RPMI7951 (cell line): ENCODE results near the gene SLC45A1. TPM values are rescaled to one million over a fixed set of nuclear protein-coding genes. Genes with fewer than 3 reads are reported as not detected.
"Not testable (repeated sequence)": the region's sequence is repeated elsewhere in the genome, so short reads cannot be mapped to it uniquely, and the experiment has no call there.

Experiments used
- DNase-seq: peaks from one replicate; pipeline ENCODE4 v3.0.0-alpha.2; 2012; ENCODE audit warnings: low read depth
- total RNA-seq: library from RNA; depleted of rRNA; stranded (reverse); fragments of >200 nt; shearing (Covaris generic); gene quantifications from 2 replicates; pipeline ENCODE4 v1.2.3, GENCODE V29; 2014; rRNA removed

The SLC45A1 gene
- total RNA-seq: 0.20 and 0.84 TPM in 2 replicates

GRCh38 chr1:8317647-8318381 is at the start of gene SLC45A1:
Gene SLC45A1, plus strand, starts transcription at chr1:8318114. Its CDS starts 6,216 bp downstream, at chr1:8324330.
- peak; percentile 73 for DNase-seq

- DNase-seq: no peak
Observed at GRCh38 chr1:8273036-8273435, 44.9 kb upstream of the SLC45A1 start.

DNA sequence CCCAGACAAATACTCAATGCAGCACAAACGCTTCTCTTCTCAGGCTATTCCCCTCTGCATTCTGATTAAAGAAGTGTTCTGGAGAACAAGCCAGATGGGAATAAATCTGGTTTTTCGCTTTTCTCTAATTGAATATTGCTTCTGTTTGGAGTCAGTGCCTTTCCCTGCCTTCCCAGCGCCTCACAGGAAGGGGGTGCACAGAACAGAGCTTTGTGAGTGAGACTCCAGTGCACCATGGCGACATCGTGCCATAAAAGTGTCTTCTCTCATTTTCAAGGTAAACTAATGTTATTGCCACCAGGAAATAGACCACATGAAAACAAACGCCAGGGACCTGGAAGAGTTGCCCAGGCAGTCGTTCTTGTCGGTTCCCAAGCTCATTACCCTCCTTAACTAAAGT is 43.6 kb upstream of the SLC45A1 start:
- DNase-seq: no peak

DNA sequence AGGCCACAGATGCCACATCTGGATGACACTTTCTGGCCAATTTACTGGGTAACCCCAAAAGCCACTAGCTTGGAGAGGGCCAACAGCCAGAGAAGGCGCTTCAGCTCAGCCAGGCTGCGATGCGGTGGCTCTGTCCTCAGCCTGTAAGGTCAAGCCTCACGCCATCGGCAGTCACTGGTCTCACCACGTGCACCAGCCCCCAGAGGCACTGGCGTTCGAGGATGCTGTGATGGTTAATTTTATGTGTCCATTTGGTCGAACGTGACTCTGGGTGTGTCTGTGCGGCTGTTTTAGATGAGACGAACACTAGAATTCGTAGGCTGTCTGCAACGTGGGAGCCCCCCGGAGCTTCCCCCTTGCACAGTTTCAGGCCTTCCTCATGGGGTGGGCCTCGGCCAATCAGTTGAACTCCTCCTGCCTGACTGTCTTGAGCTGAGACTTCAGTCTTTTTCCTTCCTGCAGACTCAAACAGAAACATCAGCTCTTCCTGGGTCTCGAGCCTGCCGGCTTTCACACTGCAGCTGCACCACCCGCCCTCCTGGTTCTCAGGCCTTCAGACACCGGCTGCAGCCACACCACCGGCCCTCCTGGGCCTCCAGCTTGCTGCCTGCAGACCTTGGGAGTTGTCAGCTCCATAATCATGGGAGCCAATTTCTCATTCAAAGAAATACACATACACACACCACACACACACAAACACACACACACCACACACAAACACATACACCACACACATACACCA is 41.6 kb upstream of the SLC45A1 start:
- peak; percentile 51 for DNase-seq

DNA sequence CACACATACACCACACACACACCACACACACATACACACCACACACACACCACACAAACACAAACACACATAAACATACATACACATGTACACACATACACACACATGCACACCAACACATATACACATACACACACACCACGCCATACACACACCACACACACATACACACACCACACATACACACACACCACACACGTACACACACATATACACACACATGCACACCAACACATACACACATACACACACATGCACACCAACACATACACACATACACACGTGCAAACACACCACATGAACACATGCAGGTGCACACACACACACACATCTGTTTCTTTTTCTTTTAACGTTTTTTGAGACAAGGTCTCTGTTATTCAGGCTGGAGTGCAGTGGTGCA is 41.0 kb upstream of the SLC45A1 start:
- no peak for DNase-seq

- DNase-seq: not testable (repeated sequence)
Observed at GRCh38 chr1:8278677-8279076, 39.2 kb upstream of the SLC45A1 start.

DNA sequence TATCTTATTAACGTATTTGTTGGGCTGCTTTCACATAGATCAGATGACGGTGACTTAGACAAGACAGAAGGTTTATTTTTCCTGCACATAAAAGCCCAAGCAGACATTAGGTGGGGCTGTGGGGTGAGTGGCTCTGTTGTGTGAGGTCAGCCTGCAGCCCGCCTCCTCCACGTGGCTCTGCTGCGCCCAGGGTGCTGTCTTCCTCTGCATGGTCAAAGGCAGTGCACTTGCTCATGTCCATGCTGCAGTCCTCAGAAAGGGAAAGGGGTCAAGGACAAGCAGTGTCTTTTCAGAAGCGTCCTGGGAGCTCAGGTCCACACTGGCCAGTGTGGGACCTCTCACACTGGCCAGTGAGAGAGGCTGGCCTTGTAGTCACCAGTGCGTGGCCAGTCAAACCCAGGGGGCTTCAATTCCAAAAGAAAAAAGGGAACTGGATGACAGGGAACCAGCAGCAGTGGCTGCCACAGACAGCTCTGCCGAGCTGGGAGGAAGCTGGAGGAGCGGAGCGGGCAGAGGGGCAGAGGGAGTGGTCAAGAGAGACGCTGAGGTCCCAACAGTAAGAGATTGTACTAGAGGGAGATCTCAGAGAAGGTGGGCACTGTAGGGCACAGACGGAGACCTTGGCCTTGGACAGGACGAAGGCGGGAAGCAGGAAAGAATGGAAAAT is 35.9 kb upstream of the SLC45A1 start:
- peak; percentile 54 for DNase-seq

- DNase-seq: peak; percentile 47
Observed at GRCh38 chr1:8283058-8283884, 34.6 kb upstream of the SLC45A1 start.

GRCh38 chr1:8284127-8284526 is 33.8 kb upstream of the SLC45A1 start:
- peak; percentile 47 for DNase-seq

GRCh38 chr1:8285103-8285502 is 32.8 kb upstream of the SLC45A1 start:
- no peak for DNase-seq

GRCh38 chr1:8285965-8286364 is 31.9 kb upstream of the SLC45A1 start:
- no peak for DNase-seq

DNA sequence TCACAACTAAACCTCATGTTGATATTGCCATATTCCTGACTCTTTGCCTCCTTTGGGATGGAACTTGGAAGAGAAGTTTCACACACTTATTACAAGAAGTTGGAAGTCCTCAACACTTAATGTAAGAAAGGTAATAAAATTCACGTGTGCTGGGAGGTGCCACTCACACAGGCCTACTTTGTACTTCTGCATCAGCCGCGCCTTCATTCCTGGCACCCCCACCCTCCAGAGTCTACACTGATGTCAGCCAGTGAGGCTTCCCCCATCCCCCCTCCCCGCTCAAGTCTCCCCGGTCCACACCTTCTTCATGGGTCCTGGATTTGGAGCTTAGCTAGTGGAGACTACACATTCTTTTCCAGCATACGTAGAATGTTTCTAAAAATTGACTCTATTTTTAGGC is 24.8 kb upstream of the SLC45A1 start:
- no peak for DNase-seq

- no peak for DNase-seq
Observed at GRCh38 chr1:8293641-8294169, 24.2 kb upstream of the SLC45A1 start.

DNA sequence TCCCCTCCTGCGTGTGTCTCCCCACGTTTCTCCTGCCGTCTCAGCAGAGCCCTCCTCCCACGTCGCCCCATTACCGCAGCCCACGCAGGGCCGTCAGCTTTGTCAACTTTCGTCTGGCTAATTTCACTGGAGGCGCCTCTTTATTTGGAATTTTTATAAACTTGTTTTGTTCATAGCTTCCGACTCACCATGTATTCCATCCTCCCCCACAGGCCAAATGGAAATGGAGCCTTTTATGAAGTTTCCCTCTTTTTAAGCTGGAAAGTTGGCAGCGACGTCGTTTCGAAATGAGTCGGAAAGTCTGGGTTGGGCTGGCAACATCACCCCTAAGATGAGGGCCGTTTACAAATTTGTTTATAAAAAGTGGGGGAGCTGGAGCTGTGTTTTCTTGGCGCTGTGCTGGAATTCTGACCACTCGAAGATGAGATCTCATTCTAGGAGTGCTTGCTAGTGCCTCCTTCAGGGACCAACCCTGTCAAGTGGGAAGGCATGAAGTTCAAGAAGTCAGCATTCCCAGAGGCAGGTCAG is 23.7 kb upstream of the SLC45A1 start:
- no peak for DNase-seq

GRCh38 chr1:8297245-8297644 is 20.7 kb upstream of the SLC45A1 start:
- DNase-seq: no peak

- no peak for DNase-seq
Observed at GRCh38 chr1:8299963-8300362, 18.0 kb upstream of the SLC45A1 start.

- DNase-seq: peak; percentile 83
Observed at GRCh38 chr1:8302081-8302956, 15.6 kb upstream of the SLC45A1 start.

DNA sequence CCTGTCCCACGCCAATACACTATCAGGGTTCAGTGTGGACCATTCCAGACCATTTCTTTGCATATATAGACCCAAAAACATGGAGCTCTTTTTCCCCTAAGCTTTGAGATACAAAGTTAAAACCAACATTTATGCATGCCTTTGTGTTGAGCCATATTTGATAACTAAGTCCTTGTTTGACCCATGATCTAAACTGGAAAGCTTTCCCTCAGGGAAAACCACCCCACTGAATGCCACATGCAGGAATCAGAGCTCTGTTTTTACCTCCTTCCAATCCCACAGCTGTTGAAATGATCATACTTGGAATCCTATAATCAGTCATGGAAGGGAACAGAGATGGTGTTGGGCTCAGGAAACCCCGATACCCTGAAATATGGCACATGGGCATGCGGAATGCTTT is 14.8 kb upstream of the SLC45A1 start:
- DNase-seq: peak; percentile 88

DNA sequence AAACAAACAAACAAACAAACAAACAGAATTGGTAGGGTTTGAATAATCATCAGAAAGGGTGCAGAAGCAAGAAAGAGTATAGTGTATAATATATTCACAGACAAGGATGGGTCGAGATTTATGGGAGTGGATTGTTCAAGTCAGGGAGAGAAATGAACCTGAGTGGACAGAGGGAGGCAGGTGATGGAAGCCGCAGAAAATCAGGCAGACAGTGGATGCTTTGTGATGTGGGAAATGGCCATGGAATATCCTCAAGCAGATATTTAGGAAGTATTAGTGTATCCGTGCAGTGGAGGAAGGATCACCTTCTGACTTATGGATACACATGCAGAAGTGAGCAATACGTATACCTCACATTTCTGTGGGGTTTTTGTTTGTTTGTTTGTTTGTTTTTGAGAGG is 14.0 kb upstream of the SLC45A1 start:
- no peak for DNase-seq

- no peak for DNase-seq
Observed at GRCh38 chr1:8307628-8308027, 10.3 kb upstream of the SLC45A1 start.
